HG03025 (cell line): Measurements from ENCODE around the gene FH.

Experiments
- ATAC-seq: cut with Tn5 transposase; IDR thresholded peaks from one replicate; pipeline ENCODE4 v1.9.1; 2021; ENCODE audit warnings: mild to moderate bottlenecking, moderate library complexity; ENCODE audit not compliant: unreplicated experiment, low FRiP score

The FH gene

DNA sequence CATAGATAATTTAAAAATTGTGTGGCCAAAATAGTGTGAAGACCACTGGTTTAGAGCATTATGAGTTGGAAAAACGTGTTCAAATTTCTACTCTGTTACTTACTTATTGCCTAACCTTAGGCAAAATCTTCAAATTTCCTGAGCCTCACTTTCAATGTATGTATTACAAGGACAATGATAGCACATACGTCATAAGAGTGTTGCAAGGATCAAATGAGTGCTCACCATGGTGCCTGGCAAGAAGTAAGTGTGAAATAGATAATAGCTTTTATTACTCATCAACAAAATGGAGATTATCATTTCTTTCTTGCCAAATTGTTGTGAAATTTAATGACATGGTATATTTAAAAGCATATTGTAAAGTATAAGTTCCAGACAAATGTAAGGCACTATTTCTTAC lies 57.2 kb downstream of the FH start:
- no peak for ATAC-seq

DNA sequence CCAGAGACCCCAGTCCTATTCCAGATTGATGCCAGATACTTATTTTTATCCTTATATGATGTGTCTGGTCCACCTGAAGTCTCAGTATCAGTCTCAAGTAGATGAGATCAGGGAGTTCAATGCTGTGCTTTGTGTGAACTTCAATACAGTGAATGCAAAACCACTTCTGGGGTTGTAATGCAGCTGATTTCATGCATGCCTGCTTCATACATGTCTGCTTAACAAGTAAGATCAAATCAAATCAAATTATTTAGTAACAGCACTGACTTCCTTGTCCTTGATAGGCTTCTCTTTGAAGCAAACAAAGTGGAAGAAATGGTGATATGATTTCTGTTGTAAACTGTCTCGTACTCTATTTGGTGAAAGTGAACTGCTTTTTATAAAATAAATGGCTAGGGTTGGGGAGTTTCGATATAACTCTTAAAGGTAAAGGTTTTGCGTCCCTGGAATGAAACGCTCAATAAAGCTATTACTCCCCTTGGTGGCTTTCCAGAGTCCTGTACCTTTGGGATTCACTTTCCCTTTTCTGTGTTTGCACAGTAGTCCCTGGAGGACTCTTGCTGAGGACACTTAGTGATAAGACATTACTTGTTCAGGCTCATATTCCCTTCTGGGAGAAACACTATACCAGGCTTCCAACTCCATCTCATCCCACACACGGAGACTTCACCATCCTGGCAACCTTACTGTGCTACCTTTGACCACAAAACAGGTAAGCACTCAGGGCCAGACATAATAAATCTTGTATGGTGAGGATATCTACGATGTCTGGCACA lies 59.3 kb downstream of the FH start:
- ATAC-seq, result no peak

DNA sequence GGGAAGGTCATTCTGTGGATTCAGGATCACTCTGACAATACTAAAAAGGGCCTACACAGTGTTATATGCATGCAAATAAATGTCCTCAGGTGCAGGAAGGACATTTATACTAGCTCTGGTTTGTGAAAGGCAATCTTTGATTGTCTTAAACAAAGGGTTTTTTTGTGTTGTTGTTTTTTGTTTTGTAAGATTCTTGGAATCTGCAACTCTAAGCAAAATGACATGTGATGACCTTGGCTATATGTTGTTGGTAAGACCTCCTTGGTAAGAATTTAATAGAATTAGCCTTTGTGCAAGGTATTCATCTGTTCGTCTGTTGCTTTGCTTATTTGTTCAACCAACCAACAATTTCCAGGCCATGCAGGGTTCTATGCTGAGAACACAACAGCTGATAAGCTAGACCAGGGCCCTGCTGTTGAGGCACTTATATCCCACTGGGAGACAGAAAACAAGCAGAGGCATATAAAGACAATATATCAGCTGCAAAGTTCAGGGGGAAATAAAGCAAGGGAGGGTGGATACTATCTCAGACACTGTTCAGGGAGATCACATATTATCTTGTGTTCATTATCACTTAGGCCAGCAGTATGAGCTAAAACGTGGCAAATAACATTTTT lies 60.3 kb downstream of the FH start:
- ATAC-seq, result no peak

DNA sequence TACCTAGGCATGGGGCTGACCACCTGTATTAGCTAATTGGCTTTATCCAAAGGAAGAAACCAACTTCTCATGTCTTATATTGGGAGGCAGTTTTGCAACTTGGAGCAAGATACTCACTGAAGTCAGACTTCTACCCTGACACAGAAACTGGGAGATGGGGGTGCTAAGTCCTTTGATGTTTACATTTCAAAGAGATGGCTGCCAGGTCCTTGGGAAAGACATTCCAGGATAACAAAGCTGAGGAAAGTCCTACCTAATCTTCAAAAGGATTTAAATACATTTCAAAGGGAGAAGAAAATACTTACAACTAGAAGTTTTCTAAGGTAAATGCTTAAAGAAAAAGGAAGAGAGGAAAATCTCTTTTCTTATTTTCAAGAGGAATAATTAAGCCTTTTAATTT lies 62.1 kb downstream of the FH start:
- ATAC-seq, result no peak

DNA sequence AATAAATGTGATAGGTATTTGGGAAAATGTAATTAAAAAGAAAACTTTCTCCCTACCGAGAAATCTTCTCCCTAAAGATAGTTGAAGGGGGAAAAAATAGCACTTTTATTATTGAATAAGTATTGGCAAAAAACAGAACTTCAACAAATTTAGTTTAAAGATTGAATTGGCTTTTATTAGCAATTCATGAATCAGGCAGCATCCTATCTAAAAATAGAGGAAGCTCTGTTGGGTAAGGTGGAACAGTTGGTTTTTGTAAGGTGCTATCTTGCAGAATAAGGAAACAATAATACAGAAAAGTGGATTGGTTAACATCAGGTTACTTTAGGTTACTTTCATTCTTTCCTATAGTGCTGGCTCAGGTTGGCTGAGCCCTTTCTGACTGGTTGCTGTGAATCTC lies 62.8 kb downstream of the FH start:
- no peak for ATAC-seq

DNA sequence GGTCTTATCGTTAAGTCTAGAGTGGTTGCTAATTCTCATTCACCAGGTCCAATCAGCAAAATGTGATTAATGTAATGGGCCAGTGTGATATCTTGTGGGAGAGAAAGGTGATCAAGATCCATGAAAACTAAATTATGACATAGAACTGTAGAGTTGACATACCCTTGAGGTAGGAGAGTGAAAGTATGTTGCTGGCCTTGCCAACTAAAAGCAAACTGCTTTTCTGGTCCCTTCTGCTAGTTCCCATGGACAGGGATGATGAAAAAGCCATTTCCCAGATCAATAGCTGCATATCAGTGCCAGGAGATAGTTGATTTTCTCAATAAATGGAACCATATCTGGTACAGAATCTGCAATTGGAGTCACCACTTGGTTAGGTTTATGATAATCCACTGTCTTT lies 65.8 kb downstream of the FH start:
- ATAC-seq, result no peak

DNA sequence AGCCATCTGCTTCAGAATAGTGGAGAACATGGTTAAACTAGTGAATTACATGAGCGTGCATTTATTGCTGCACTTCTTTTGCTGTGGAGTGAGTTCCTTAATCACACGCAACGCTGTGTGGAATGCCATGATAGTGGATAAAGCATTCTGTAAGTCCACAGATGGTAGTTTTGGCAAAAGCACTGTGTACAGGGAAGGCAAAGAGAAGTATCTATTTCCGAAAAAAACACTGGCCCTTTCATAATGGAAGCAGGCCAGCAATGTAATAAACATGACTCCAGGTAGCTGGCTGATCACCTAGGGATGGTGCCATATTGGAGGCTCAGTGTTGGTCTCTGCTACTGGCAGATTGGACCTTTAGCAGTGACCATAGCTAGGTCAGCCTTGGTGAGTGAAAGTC lies 67.6 kb downstream of the FH start:
- no peak for ATAC-seq
